HepG2 (cell line): ENCODE results near the gene TC2N.

ENCODE experiments used
- CBX2 ChIP-seq, 2 experiments: fragments of 200-600 bp in 1 of 2; sonication (generic); formaldehyde crosslinking in 1 of 2; IDR thresholded peaks; 2 replicates each; pipeline versions ENCODE4 v1.7.0 to v1.8.1; 2018 to 2022; ENCODE audit warnings: low read depth in 2 of 2, low read length in 1 of 2, mild to moderate bottlenecking in 1 of 2, missing genetic modification reagents in 1 of 2
- CTCF ChIP-seq: sonication (generic); formaldehyde crosslinking; IDR thresholded peaks from 2 replicates; pipeline ENCODE4 v1.5.0; 2020; ENCODE audit warnings: mild to moderate bottlenecking, missing genetic modification reagents, moderate library complexity
- FOXO1 ChIP-seq: sonication (generic); formaldehyde crosslinking; IDR thresholded peaks from 2 replicates; pipeline ENCODE4 v1.4.0; 2020; ENCODE audit warnings: missing genetic modification reagents
- GTF2F1 ChIP-seq: fragments of 150-350 bp; IDR thresholded peaks from 2 replicates; pipeline ENCODE4 v1.6.1; 2014; ENCODE audit warnings: low read length
- NR2F2 ChIP-seq: IDR thresholded peaks from 2 replicates; pipeline ENCODE4 v1.6.1; 2012; ENCODE audit warnings: low read depth, inconsistent platforms, borderline replicate concordance
- POLR2A ChIP-seq, 2 experiments: IDR thresholded peaks; 2 replicates each; pipeline ENCODE4 v1.6.1; 2011; ENCODE audit warnings: low read depth in 2 of 2, low read length in 2 of 2, mild to moderate bottlenecking in 1 of 2, moderate library complexity in 1 of 2; ENCODE audit not compliant: insufficient read depth in 1 of 2
- SCMH1 ChIP-seq: sonication (generic); formaldehyde crosslinking; IDR thresholded peaks from 2 replicates; pipeline ENCODE4 v1.9.0; 2021; ENCODE audit warnings: missing genetic modification reagents, mild to moderate bottlenecking, borderline replicate concordance
- SIN3A ChIP-seq: IDR thresholded peaks from 2 replicates; pipeline ENCODE4 v1.6.1; 2011; ENCODE audit warnings: low read depth, mild to moderate bottlenecking, control low read depth, low read length, borderline replicate concordance
- SUZ12 ChIP-seq: fragments of 150-350 bp; IDR thresholded peaks from 2 replicates; pipeline ENCODE4 v1.6.1; 2014; ENCODE audit warnings: low read depth, low read length
- XRCC5 ChIP-seq: fragments of 200-400 bp; formaldehyde crosslinking; optimal IDR thresholded peaks from 2 replicates; pipeline ENCODE3; 2017; ENCODE audit warnings: mild to moderate bottlenecking, low read length
- ZNF407 ChIP-seq: sonication (generic); formaldehyde crosslinking; IDR thresholded peaks from one replicate; pipeline ENCODE4 v1.5.1; 2020; ENCODE audit warnings: mild to moderate bottlenecking, missing genetic modification reagents; ENCODE audit errors: not compliant biosample characterization
- ZNF484 ChIP-seq: sonication (generic); formaldehyde crosslinking; IDR thresholded peaks from 2 replicates; pipeline ENCODE4 v1.5.1; 2020; ENCODE audit warnings: mild to moderate bottlenecking, low read depth, missing genetic modification reagents, borderline replicate concordance
- TF ChIP-seq, protein P1 (sequence below): sonication (generic); formaldehyde crosslinking; conservative IDR thresholded peaks from 2 replicates; pipeline ENCODE4 v1.4.0; 2020; ENCODE audit warnings: missing genetic modification reagents

- TF ChIP-seq POLR2A (IDR thresholded peaks at IDR 0.05; ENCODE audit: insufficient read depth in 1 of 2, low read depth in 2 of 2, low read length in 2 of 2) (no peak), FOXO1 (CRISPR knock-in tag) (no peak), SUZ12 (no peak), SCMH1 (CRISPR knock-in tag) (no peak), ZNF407 (no peak), ZNF484 (no peak), XRCC5 (no peak), CBX2 (IDR thresholded peaks at IDR 0.05; ENCODE audit: low read depth, low read length) (no peak), CBX2 (CRISPR knock-in tag; IDR thresholded peaks at IDR 0.05; ENCODE audit: low read depth) (no peak), GTF2F1 (no peak), NR2F2 (no peak), SIN3A (no peak), CTCF (CRISPR knock-in tag) (no peak)
- TF ChIP-seq, protein P1, sequence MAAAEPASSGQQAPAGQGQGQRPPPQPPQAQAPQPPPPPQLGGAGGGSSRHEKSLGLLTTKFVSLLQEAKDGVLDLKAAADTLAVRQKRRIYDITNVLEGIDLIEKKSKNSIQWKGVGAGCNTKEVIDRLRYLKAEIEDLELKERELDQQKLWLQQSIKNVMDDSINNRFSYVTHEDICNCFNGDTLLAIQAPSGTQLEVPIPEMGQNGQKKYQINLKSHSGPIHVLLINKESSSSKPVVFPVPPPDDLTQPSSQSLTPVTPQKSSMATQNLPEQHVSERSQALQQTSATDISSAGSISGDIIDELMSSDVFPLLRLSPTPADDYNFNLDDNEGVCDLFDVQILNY (CRISPR knock-in tag) = no peak
Measured at GRCh38 chr14:91743305-91743653, 124.1 kb downstream of the TC2N start.
